Heart left ventricle (tissue), 16 donors: ENCODE results near the gene BRDT. TPM values are rescaled to one million over a fixed set of nuclear protein-coding genes. Genes with fewer than 3 reads are reported as not detected.

Source experiments
- ATAC-seq, 4 donors: fragments of 200-7000 bp; cut with Tn5 transposase; one replicate each; pipeline ENCODE4 v1.9.1; 2020 to 2022; ENCODE audit warnings: moderate library complexity in 4 of 4, mild to moderate bottlenecking in 3 of 4, moderate number of reproducible peaks in 1 of 4
- DNase-seq, 5 donors: peaks; one replicate each; pipeline ENCODE4 v3.0.0-alpha.2; 2020
- H3K27ac ChIP-seq, 12 donors: fragments of 200-600 bp; sonication (generic) in 4 of 12; one replicate each; pipeline versions ENCODE4 v1.5.0 to v1.8.0; 2016 to 2022; ENCODE audit warnings: mild to moderate bottlenecking in 2 of 12
- H3K27me3 ChIP-seq, 9 donors: fragments of 200-600 bp; sonication (generic) in 2 of 9; one replicate each; pipeline versions ENCODE4 v1.5.1 to v1.8.0; 2016 to 2022; ENCODE audit warnings: mild to moderate bottlenecking in 3 of 9
- H3K36me3 ChIP-seq, 9 donors: fragments of 200-600 bp; sonication (generic) in 2 of 9; one replicate each; pipeline versions ENCODE4 v1.5.0 to v1.8.0; 2018 to 2022; ENCODE audit warnings: mild to moderate bottlenecking in 2 of 9
- H3K4me1 ChIP-seq, 12 donors: fragments of 200-600 bp; sonication (generic) in 4 of 12; one replicate each; pipeline versions ENCODE4 v1.5.0 to v1.8.0; 2016 to 2022; ENCODE audit warnings: mild to moderate bottlenecking in 3 of 12
- H3K4me3 ChIP-seq, 12 donors: fragments of 200-600 bp; sonication (generic) in 4 of 12; one replicate each; pipeline versions ENCODE4 v1.5.0 to v1.8.0; 2017 to 2022; ENCODE audit warnings: mild to moderate bottlenecking in 9 of 12, moderate library complexity in 4 of 12
- H3K9me3 ChIP-seq, 12 donors: fragments of 200-600 bp; sonication (generic) in 4 of 12; one replicate each; pipeline versions ENCODE4 v1.5.0 to v1.8.0; 2016 to 2022; ENCODE audit warnings: mild to moderate bottlenecking in 1 of 12
- CTCF ChIP-seq, 12 donors: fragments of 200-600 bp; sonication (generic) in 4 of 12; IDR thresholded peaks; one replicate each; pipeline versions ENCODE4 v1.5.0 to v1.8.0; 2018 to 2022; ENCODE audit warnings: antibody characterized with exemption in 12 of 12, mild to moderate bottlenecking in 5 of 12
- POLR2A ChIP-seq, 2 donors: fragments of 450-650 bp; IDR thresholded peaks; one replicate each; pipeline ENCODE4 v1.6.1; 2017; ENCODE audit warnings: antibody characterized with exemption in 2 of 2, mild to moderate bottlenecking in 2 of 2, moderate library complexity in 2 of 2
- WGBS, 4 donors: extraction: QIAGEN DNeasy Blood & Tissue Kit in 2 of 4; methylation state at CpG; one replicate each; pipeline versions ENCODE4 v1.1.5 to v1.1.7; 2013 to 2018; 5-methylcytosine and 5-hydroxymethylcytosine counted together
- intact Hi-C, 10 donors: fragments of 100-400 bp; cut with DNase I; formaldehyde crosslinking; loops; one replicate each; pipeline versions ENCODE4 v1.11.1 to v1.14.2; 2022
- polyA plus RNA-seq, 2 donors: library from polyadenylated mRNA; stranded (reverse); fragments of 200-250 nt; gene quantifications; one replicate each; pipeline ENCODE4 v1.2.3, GENCODE V29; 2013
- total RNA-seq, 9 donors: library from RNA; depleted of rRNA in 2 of 9; stranded (reverse); fragments of >200 nt in 2 of 9; fragmentation: NEBNext Ultra II Directional in 3 of 9; extraction: Animal tissue kit (Norgen Biotek cat#: 25700) in 3 of 9; gene quantifications; one replicate each; pipeline versions ENCODE4 v1.1.0 to v1.2.4, GENCODE V29; 2016 to 2023
- donor health status: ischemic (EF 13 %, LVEDD 7.1; RV severe dilation, severe dysfunction).
- donor health status: healthy with polysubstance abuse.
- donor health status: DM: no; HTN: yes; CAD: no.
- donor health status: DM: no; HTN: no; CAD: no.
- donor health status: ischemic (EF 25% LVEDD 6.9; RV normal size, moderate dysfunction).
- donor health status: ischemic (EF 25% LVEDD 5.7; RV mildly dilated, moderate dysfunction).
- donor health status: healthy.
- donor health status: DM: yes; HTN: yes; CAD: no.
- donor health status: ischemic (EF 35%, LVEDD 5.7; RV mildly dilated, moderate dysfunction).
- donor health status: nonischemic (EF 11% LVEDD 7.7; RV severe dilation, severe dysfunction).
- donor health status: DM: yes; HTN: yes; CAD: no.
- donor health status: PGD.
- donor health status: ischemic (EF 29% LVEDD 5.4; RV normal size, mild dysfunction).
- donor health status: nonischemic (EF 23%, LVEDD 6.1; RV moderate dilation, normal function).

The BRDT gene
- total and polyA plus RNA-seq, 11 donors: not detected

GRCh38 chr1:91940496-91940895, 8.7 kb upstream of the BRDT start:
- Histone ChIP-seq H3K27me3 (no peaks in the 10 kb centered on the region), H3K36me3 (no peaks in the 10 kb centered on the region), H3K9me3 (peaks cover 0 to 12% (median 0%) of the 10 kb centered on the region in 12 donors), H3K4me3 (no peak overlapping the region), H3K4me1 (no peaks in the 10 kb centered on the region), H3K27ac (no peak overlapping the region)
- no peak for ATAC-seq
- TF ChIP-seq POLR2A (IDR thresholded peaks at IDR 0.05) (no peak), CTCF (IDR thresholded peaks at IDR 0.05) (no peak)
- intact Hi-C loops: no loop called here
- 78 to 87% (median 80%) methylated on average over 3 of the region's 3 CpGs for WGBS, 4 donors
- DNase-seq: no peak

- Histone ChIP-seq H3K27me3 (no peaks in the 10 kb centered on the region), H3K36me3 (no peaks in the 10 kb centered on the region), H3K4me1 (no peaks in the 10 kb centered on the region), H3K27ac (no peak overlapping the region), H3K9me3 (peaks cover 0 to 12% (median 0%) of the 10 kb centered on the region in 12 donors), H3K4me3 (no peak overlapping the region)
- no peak for TF ChIP-seq CTCF (IDR thresholded peaks at IDR 0.05)
- no peak for TF ChIP-seq POLR2A (IDR thresholded peaks at IDR 0.05)
- 82 to 97% (median 83%) methylated on average over 3 of the region's 3 CpGs for WGBS, 4 donors
- DNase-seq: no peak
- intact Hi-C loops: no loop called here
- no peak for ATAC-seq
Measured at GRCh38 chr1:91944087-91944486, 5.1 kb upstream of the BRDT start.

GRCh38 chr1:91948097-91948496, 1.1 kb upstream of the BRDT start:
- 68 to 83% (median 76%) methylated on average over 4 of the region's 4 CpGs for WGBS, 4 donors
- Histone ChIP-seq H3K27ac (peak overlapping the region in 1 of 12 donors; percentile 65), H3K4me3 (peak overlapping the region in 1 of 12 donors; percentile 5), H3K4me1 (no peaks in the 10 kb centered on the region), H3K9me3 (no peaks in the 10 kb centered on the region), H3K36me3 (no peaks in the 10 kb centered on the region), H3K27me3 (no peaks in the 10 kb centered on the region)
- TF ChIP-seq CTCF (IDR thresholded peaks at IDR 0.05) (no peak), POLR2A (IDR thresholded peaks at IDR 0.05) (no peak)
- ATAC-seq (no peak), DNase-seq (no peak)
- intact Hi-C loops: no loop called here

- H3K36me3 ChIP-seq: no peaks in the 10 kb centered on the region
- H3K4me1 ChIP-seq: no peaks in the 10 kb centered on the region
- ATAC-seq (no peak), DNase-seq (no peak)
- TF ChIP-seq CTCF (IDR thresholded peaks at IDR 0.05) (no peak), POLR2A (IDR thresholded peaks at IDR 0.05) (no peak)
- H3K9me3 ChIP-seq: no peaks in the 10 kb centered on the region
- intact Hi-C loops: no loop called here
- peak overlapping the region in 1 of 12 donors; percentile 5 for H3K4me3 ChIP-seq
- H3K27me3 ChIP-seq: no peaks in the 10 kb centered on the region
- WGBS, 4 donors: 83 to 88% (median 87%) methylated on average over 29 of the region's 29 CpGs
- H3K27ac ChIP-seq: peak overlapping the region in 1 of 12 donors; percentile 65
Measured at GRCh38 chr1:91948501-91949355, 473 bp upstream of the BRDT start.
